Measurements from ENCODE around the gene PPP1R3E. TPM values are rescaled to one million over a fixed set of nuclear protein-coding genes. Genes with fewer than 3 reads are reported as not detected.
A peak's percentile ranks its signal among the peaks of the same experiment; 100 is the strongest.

The PPP1R3E gene, protein sequence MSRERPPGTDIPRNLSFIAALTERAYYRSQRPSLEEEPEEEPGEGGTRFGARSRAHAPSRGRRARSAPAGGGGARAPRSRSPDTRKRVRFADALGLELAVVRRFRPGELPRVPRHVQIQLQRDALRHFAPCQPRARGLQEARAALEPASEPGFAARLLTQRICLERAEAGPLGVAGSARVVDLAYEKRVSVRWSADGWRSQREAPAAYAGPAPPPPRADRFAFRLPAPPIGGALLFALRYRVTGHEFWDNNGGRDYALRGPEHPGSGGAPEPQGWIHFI
- polyA plus RNA-seq = 1 to 10 TPM in 2 of 3 donors, not detected in 1; 1.4 to 2.0 TPM

DNA sequence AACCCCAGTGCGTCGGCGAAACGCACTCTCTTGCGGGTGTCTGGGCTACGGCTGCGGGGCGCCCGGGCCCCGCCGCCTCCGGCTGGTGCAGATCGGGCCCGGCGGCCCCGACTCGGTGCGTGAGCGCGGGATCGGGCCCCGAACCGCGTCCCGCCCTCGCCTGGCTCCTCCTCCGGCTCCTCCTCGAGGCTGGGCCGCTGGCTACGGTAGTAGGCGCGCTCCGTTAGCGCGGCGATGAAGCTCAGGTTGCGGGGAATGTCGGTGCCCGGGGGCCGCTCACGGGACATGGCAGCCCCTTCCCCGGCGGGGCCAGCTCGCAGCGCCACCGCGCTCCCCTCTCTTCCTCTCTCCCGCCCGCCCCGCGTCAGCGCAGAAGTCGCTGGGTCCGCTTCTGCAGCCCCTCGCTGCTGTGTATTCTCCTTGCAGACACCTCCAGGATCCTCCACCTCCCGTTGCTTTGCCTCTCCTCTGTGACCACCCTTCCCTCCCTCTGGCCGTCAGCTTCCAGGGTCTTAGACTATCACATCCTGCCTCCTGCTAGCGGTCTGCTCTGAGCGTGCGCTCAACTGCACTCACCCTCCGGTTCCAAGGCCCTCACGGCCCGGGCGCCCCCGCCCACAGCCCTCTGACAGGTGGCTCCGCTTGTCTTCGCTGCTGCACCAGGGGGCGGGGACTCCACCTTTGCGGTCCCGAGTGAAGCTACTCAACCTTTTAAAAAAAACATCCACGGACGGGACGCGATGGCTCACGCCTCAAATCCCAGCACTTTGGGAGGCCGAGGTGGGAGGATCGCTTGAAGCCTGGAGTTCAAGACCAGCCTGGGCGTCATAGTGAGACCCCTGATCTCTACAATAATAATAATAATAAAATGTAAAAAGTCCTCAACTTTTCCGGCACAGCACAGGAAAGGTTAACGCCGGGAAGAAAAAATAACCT, at the start of gene PPP1R3E:
Gene PPP1R3E (minus strand): TSS at position 570 of the 936 bp plus-strand sequence. CDS start 283 bp downstream, at position 287.
- peak within 1 kb of the TSS; percentile 96 to 100 (median 99) for H3K4me3 Mint-ChIP-seq
- H3K27ac Mint-ChIP-seq = peak within 1 kb of the TSS; percentile 98 to 100 (median 99)
- no peaks in the 10 kb centered on the region for H3K9me3 Mint-ChIP-seq
- DNase-seq = peak; percentile 64 to 66 (median 64)
- peaks cover 0 to 3% (median 0%) of the 10 kb centered on the region in 3 donors for H3K36me3 Mint-ChIP-seq
- H3K4me1 Mint-ChIP-seq = peaks cover 45 to 58% of the 10 kb centered on the region in 2 donors
- peaks cover 6 to 13% (median 10%) of the 10 kb centered on the region in 3 donors for H3K27me3 Mint-ChIP-seq (ENCODE audit: low read depth in 3 of 3)

DNA sequence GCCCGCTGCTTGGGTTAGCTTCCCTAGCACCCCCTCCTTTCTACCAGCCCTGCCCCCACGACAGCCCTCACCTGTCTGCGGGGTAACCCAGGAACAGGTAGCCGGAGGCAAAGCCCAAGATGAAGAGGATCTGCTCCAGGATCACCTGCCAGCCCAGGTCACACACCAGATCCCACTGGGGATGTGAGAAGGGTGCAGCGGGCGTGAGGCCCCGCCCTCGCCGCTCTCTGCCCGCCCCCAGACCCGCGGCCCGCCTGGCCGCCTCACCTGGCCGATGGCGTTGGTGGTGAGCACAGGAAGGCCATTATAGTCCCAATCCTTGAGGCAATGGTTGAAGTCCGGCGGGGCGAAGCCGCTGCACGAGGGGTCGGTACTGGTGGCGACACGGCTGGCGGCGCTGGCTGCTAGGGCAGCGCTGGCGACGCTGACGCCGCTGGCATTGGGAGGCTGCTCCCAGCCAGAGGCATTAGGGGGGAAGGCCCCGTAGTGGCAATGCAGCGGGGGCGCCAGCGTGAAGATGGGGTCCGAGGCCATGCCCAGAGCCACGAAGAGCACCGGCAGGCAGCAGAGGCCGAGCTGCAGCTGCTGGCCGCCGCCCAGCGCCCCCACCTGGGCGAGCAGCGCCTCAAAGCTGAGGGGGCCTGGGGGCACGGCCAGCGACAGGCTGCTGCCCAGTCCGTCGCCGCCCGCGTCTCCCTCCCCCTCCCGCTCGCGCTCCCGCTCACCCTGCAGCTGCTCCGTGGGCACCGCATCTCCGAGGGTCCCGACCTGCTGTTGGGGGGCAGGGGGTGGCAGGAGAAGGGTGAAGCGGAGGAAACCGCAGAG, 49.2 kb upstream of the PPP1R3E start:
- H3K27ac Mint-ChIP-seq = no peak overlapping the region
- DNase-seq = no peak

DNA sequence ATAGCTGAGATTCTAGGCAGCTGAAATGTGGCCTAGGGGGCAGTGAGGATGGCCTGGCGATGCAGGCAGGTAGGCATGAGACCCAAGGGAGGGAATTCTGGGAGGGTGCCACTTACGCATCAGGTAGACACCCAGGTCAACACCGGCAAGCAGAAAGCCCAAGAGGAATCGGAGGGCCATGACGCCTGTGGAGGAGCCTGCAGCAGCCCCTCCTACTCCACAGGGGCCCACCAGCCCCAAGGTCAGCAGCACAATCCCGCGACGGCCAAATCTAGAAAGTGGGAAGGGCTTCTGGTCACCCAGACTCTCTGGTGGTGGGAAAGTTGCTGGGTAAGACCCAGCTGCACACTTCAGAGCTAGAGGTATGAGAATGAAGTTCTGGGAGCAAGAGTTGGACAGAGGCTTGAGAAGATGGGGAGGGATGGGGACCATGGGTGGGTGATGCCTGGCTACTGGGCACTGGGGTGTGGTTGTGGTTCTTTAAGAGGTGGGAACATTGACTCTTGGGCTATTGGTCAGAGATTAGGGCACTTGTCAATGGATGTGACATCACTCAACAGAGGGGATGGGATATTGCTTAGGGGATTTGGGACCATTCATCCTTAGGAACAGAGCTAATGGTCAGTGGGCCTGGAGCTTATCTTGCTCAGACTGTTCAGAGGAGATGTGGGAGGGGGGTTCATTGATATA, 46.6 kb upstream of the PPP1R3E start:
- H3K4me3 Mint-ChIP-seq = no peak overlapping the region
- peaks cover 0 to 8% (median 0%) of the 10 kb centered on the region in 6 donors for H3K9me3 Mint-ChIP-seq
- H3K4me1 Mint-ChIP-seq = peaks cover 10 to 19% of the 10 kb centered on the region in 2 donors
- DNase-seq = no peak
- peaks cover 0 to 3% (median 0%) of the 10 kb centered on the region in 3 donors for H3K36me3 Mint-ChIP-seq
- no peak overlapping the region for H3K27ac Mint-ChIP-seq
- H3K27me3 Mint-ChIP-seq (ENCODE audit: low read depth in 3 of 3) = peaks cover 8 to 20% (median 15%) of the 10 kb centered on the region in 3 donors

More for the DNA sequence above, 49.2 kb upstream of the PPP1R3E start:
- Mint-ChIP-seq H3K4me1 (peaks cover 10 to 19% of the 10 kb centered on the region in 2 donors), H3K4me3 (peak overlapping the region; percentile 31 to 83 (median 50)), H3K36me3 (peaks cover 0 to 3% (median 0%) of the 10 kb centered on the region in 3 donors), H3K27me3 (ENCODE audit: low read depth in 3 of 3) (peaks cover 12 to 22% (median 15%) of the 10 kb centered on the region in 3 donors), H3K9me3 (peaks cover 0 to 8% (median 0%) of the 10 kb centered on the region in 6 donors)

DNA sequence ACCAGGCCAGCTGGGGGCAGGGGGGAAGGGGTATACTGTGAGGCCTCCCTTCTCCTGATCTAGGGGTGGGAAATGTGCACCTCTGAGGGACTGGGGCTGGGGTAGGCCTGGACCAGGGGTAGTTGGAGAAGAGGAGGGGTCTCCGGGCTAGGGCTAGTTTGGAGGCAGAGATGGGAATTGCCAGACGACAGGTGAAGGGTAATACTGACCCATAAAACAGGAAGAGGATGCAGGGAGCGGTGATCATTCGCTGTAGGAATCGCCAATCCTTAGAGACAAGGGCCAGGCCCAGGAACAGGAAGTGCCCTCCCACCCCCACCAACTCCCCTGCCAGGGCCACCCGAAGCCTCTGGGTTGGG, 45.6 kb upstream of the PPP1R3E start:
- Mint-ChIP-seq H3K36me3 (no peaks in the 10 kb centered on the region), H3K9me3 (peaks cover 0 to 1% (median 0%) of the 10 kb centered on the region in 6 donors), H3K27me3 (ENCODE audit: low read depth in 3 of 3) (peaks cover 8 to 15% (median 15%) of the 10 kb centered on the region in 3 donors), H3K4me1 (peaks cover 6 to 16% of the 10 kb centered on the region in 2 donors), H3K4me3 (no peak overlapping the region), H3K27ac (no peak overlapping the region)
- no peak for DNase-seq

DNA sequence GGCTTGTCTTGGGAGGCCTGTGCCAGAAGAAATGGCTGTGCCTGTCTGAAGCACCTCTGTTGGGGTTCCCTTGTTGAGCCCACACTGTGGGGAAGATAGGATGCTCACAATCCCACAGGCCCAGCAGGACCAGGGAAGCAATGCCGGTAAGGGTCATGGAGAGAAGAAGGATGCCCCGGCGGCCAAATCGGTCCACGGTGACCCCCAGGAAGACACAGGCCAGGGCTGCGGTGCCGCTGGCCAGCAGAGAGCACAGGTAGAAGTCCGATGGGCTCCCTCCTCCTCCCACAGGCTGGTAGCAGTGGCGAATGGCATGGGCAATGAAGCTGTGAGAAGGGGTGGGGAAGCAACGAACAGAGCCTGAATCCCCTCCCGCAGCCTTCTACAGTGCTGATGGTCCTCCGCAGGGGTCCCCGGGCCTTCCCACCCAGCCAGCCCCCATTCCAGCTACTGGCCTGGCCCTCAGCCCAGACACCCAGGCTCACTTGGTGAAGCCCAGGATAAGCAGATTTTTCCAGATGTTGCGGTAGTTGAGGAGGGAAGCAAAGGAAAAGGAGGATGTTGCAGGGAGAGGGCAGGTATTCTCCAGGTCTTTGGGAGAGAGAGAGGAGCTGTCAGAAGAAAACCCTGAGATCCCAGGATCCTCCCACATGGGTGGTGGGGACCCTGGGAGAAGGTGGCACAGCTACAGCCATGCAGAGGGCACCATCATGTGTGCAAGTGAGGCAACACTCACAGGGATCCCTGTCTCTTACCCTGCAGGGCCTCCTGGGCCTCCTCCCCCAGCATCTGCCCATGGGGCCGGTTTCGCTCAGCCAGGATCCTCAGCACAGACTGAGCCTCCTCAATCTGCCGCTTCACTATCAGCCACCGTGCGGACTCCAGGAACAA, 45.0 kb upstream of the PPP1R3E start:
- Mint-ChIP-seq H3K4me1 (peaks cover 0 to 10% of the 10 kb centered on the region in 2 donors), H3K27me3 (ENCODE audit: low read depth in 3 of 3) (peaks cover 8 to 11% (median 11%) of the 10 kb centered on the region in 3 donors), H3K9me3 (peaks cover 0 to 1% (median 0%) of the 10 kb centered on the region in 6 donors), H3K27ac (no peak overlapping the region), H3K36me3 (no peaks in the 10 kb centered on the region), H3K4me3 (no peak overlapping the region)
- DNase-seq = no peak

DNA sequence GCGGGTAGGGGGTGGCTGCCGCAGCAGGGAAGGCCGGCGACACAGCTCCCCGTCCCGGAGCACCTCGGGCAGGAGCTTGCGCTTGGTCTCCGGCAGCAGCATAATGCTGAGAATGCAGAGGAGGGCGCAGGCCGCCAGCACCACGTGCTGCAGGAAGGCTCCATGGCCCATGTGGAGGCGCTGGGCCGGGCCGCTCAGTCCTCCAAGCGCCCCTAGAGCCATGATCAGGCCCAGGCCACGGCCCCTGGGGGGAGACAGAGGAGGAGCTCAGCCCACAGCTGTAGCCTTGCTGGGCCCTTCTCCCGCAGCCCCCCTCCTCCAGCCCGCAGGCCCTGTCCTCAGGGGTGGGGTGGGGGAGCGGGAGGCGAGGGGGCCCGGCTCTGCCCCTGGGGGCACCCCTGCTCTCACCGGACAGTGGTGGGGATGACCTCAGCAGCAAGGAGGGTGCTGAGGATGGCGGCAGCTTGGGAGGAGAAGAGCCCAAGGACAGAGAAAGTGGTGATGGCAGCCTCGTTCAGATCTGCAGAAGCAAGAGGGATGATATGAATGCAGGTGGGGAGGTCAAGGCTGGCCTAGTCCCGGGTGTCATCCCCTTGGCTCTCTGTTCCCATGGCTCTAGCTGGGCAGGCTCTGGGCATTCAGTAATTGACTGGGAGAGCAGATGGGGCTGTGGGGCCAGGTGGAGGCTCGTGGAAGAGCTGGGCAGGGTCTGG, 44.2 kb upstream of the PPP1R3E start:
- Mint-ChIP-seq H3K4me3 (no peak overlapping the region), H3K4me1 (peaks cover 0 to 10% of the 10 kb centered on the region in 2 donors), H3K27ac (no peak overlapping the region)

DNA sequence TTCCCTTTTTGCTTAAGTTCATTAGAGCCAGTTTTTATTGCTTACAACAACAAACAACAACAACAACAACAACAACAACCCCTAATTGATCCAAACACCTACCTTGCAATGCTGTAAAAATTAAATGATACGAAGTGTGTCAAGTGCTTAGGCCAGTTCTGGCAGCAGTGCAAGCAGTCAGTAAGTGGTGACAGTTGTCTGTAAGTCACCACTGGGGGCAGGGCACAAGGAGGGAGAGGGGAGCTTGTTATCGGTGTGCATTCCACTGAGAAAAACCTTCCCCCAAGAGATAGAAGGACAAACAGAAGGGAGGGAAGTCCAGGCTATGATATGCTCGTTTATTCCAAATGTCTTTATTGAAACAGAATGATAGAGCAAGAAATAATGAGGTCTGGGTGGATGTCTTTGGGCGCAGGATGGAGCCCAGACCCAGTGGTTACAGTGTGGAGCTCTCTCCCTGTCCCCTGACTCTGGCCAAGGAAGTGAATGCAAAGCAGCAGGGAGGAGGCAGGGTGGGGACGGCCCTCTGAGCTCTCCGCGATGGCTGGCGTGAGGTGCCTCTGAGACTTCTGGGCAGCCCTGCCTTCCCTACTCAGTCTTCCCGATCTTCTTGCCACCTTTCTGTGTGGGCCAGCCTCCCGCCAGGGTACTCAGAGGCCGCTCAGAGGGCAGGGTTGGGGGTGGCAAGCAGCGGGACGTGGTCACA, 43.5 kb upstream of the PPP1R3E start:
- Mint-ChIP-seq H3K27ac (no peak overlapping the region), H3K36me3 (no peaks in the 10 kb centered on the region)
- no peak for DNase-seq

More for the DNA sequence above, 44.2 kb upstream of the PPP1R3E start:
- H3K9me3 Mint-ChIP-seq = peaks cover 0 to 1% (median 0%) of the 10 kb centered on the region in 6 donors
- DNase-seq = no peak
- peaks cover 8 to 11% (median 10%) of the 10 kb centered on the region in 3 donors for H3K27me3 Mint-ChIP-seq (ENCODE audit: low read depth in 3 of 3)
- H3K36me3 Mint-ChIP-seq = no peaks in the 10 kb centered on the region

DNA sequence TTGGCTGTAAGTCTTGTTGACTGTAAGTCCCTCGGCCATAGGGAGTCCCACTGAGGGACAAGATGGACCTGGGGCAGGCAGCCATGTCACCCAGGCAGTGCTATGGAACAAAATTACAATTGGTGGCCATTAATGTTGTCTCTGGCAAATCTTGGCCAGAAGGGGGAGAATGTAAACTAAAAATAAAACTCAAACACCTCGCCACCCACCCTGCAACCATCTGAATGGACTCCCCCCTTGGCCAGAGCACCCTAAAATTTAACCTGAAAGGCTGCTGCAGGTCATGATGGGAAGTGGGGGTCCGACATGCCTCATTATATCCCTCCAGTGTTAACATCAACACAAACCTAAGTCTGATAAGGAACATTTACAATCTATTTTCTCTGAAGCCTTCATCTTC, 41.8 kb upstream of the PPP1R3E start:
- no peaks in the 10 kb centered on the region for H3K4me1 Mint-ChIP-seq
- H3K27ac Mint-ChIP-seq = no peak overlapping the region
- H3K9me3 Mint-ChIP-seq = peaks cover 0 to 1% (median 0%) of the 10 kb centered on the region in 6 donors
- DNase-seq = no peak
- H3K4me3 Mint-ChIP-seq = no peak overlapping the region
- peaks cover 3 to 8% (median 5%) of the 10 kb centered on the region in 3 donors for H3K27me3 Mint-ChIP-seq (ENCODE audit: low read depth in 3 of 3)
- H3K36me3 Mint-ChIP-seq = no peaks in the 10 kb centered on the region

More for the DNA sequence above, 43.5 kb upstream of the PPP1R3E start:
- peaks cover 0 to 6% of the 10 kb centered on the region in 2 donors for H3K4me1 Mint-ChIP-seq
- H3K9me3 Mint-ChIP-seq = peaks cover 0 to 1% (median 0%) of the 10 kb centered on the region in 6 donors
- H3K4me3 Mint-ChIP-seq = no peak overlapping the region
- H3K27me3 Mint-ChIP-seq (ENCODE audit: low read depth in 3 of 3) = peaks cover 6 to 10% (median 8%) of the 10 kb centered on the region in 3 donors

DNA sequence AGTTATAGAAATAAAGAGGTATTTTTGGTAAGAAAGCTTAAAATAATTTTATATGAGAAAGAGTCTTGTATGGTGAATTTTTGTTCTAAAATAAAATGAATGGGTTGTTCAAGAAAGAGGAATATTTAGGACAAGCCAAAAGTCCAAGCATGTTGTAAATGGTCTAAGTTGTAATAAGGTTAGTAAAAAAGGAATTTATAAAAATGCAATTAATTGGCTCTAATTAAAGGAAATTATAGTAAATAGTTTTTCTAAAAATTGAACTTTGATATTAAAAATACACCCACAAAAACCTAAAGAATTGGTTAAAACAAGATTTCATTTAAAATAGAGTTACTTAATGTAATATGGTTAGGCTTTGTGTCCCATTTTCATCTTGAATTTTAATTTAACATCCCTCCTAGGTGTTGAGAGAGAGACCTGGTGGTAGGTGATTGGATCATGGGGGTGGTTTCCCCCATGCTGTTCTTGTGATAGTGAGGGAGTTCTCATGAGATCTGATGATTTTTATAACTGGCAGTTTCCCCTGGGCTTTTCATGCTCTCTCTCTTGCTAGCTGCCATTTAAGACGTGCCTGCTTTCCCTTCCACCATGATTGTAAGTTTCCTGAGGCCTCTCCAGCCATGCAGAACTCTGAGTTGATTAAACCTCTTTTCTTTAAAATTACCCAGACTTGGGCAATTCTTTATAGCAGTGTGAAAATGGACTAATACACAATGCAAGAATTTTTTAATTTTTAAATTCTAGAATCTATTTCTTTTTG, 37.0 kb upstream of the PPP1R3E start:
- H3K27ac Mint-ChIP-seq = no peak overlapping the region
- peaks cover 5 to 16% (median 9%) of the 10 kb centered on the region in 3 donors for H3K27me3 Mint-ChIP-seq (ENCODE audit: low read depth in 3 of 3)
- no peak overlapping the region for H3K4me3 Mint-ChIP-seq
- DNase-seq = no peak
- H3K36me3 Mint-ChIP-seq = no peaks in the 10 kb centered on the region
- no peaks in the 10 kb centered on the region for H3K9me3 Mint-ChIP-seq
- no peaks in the 10 kb centered on the region for H3K4me1 Mint-ChIP-seq

DNA sequence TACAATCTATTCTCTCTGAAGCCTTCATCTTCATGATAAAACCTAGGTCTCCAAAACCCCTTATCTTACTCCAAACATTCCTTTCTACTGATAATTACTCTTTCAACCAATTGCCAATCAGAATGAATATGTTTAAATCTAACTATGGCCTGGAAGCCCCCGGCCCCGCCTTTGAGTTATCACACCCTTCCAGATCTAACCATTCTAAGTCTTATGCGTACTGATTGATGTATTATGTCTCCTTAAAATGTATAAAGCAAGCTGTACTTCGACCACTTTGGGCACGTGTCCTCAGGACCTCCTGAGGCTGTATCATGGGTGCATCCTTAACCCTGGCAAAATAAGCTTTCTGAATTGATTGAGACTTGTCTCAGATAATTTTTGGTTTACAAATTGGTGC, 33.0 kb upstream of the PPP1R3E start:
- H3K27ac Mint-ChIP-seq = no peak overlapping the region
- H3K4me1 Mint-ChIP-seq = no peaks in the 10 kb centered on the region

More for the DNA sequence above, 33.0 kb upstream of the PPP1R3E start:
- Mint-ChIP-seq H3K36me3 (no peaks in the 10 kb centered on the region), H3K4me3 (no peak overlapping the region), H3K27me3 (ENCODE audit: low read depth in 3 of 3) (peaks cover 8 to 13% (median 10%) of the 10 kb centered on the region in 3 donors), H3K9me3 (no peaks in the 10 kb centered on the region)
- DNase-seq = no peak

Data from immature natural killer cell (primary cell).